Prostate gland (tissue), 2 donors: ENCODE measurements around the gene BANP. TPM values are rescaled to one million over a fixed set of nuclear protein-coding genes. Genes with fewer than 3 reads are reported as not detected.

Experiments used
- DNase-seq: peaks from one replicate; pipeline ENCODE4 v3.0.0-alpha.2; 2019; ENCODE audit warnings: low spot score
- H3K27ac ChIP-seq, 2 donors: fragments of 200-600 bp; sonication (generic); 2 replicates each; pipeline ENCODE4 v1.5.1; 2017 to 2019
- H3K27me3 ChIP-seq: fragments of 200-600 bp; sonication (generic); replicated peaks from 2 replicates; pipeline ENCODE4 v1.5.1; 2019; ENCODE audit not compliant: insufficient read depth
- H3K36me3 ChIP-seq, 2 donors: fragments of 200-600 bp; sonication (generic); 1 replicate in 1 of 2; 2 replicates in 1 of 2; pipeline versions ENCODE4 v1.5.1 to v1.8.1; 2017 to 2019
- H3K4me1 ChIP-seq: fragments of 200-600 bp; sonication (generic); replicated peaks from 2 replicates; pipeline ENCODE4 v1.5.1; 2019
- H3K4me3 ChIP-seq, 2 donors: fragments of 200-600 bp; sonication (generic); 2 replicates each; pipeline ENCODE4 v1.5.1; 2017 to 2019
- H3K9me3 ChIP-seq: fragments of 200-600 bp; sonication (generic); 2 replicates; pipeline ENCODE4 v1.5.1; 2017
- CTCF ChIP-seq, 4 experiments: fragments of 200-600 bp in 2 of 4; fragments of 450-650 bp in 2 of 4; sonication (generic) in 2 of 4; IDR thresholded peaks; 1 replicate in 3 of 4; 2 replicates in 1 of 4; pipeline ENCODE4 v1.5.1; 2016 to 2019; ENCODE audit warnings: antibody characterized with exemption in 4 of 4, mild to moderate bottlenecking in 2 of 4, moderate library complexity in 2 of 4
- POLR2A ChIP-seq: fragments of 450-650 bp; IDR thresholded peaks from one replicate; pipeline ENCODE4 v1.6.1; 2016; ENCODE audit warnings: antibody characterized with exemption, mild to moderate bottlenecking
- POLR2AphosphoS5 ChIP-seq: sonication (generic); formaldehyde crosslinking; IDR thresholded peaks from one replicate; pipeline ENCODE4 v1.6.1; 2017; ENCODE audit warnings: antibody characterized with exemption
- WGBS: methylation state at CpG from one replicate; pipeline ENCODE4 v1.1.5; 2018; 5-methylcytosine and 5-hydroxymethylcytosine counted together
- intact Hi-C: fragments of 100-400 bp; cut with DNase I; formaldehyde crosslinking; loops from one replicate; pipeline ENCODE4 v1.14.2; 2022
- total RNA-seq, 2 donors: library from RNA; depleted of rRNA; stranded (reverse); fragments of >200 nt; gene quantifications; one replicate each; pipeline ENCODE4 v1.1.0, GENCODE V29; 2016

BANP gene
- total RNA-seq, 2 donors from 2014 or later = 32.2 to 47.3 TPM

DNA sequence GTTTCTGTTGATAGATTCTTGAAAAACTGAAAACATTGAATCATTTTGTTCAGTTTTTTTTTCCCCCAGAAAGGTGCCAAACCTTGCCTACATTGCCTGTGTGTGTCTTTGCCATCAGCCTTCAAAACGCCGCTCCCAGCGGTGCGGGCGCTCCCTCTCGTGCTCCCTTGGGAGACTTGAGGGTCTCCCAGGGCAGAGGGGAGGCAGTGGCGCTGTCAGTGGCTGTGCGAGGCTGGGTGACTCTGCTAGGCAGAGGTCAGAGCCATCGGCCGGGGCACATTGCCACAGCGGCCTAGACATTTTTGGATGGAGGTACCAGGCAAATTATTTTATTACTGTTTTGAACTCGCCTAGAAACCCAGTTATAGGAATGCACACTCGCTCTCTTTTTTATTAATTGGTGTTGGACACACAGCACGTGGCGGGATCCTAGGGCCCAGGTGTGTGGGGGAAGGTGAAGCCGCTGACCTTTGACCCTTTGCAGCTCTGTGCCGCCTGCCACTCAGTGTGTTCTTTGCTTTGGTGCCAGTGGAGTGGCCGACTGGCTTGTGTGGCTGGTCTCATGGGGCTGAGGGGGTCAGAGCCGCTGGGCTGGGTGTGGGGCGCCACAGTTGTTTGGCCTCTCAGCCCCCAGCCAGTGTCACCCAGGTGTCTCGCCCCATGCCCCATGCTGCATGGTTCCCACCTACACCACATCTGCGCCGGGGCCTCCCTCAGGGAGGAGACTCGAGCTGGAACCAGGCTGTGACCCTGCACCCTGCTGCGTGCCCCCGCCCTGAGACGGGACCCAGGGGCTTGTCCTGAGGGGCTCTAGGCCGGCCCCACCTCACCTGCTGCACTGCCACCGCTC is 115.7 kb downstream of the BANP start:
- Histone ChIP-seq H3K4me3 (no peak overlapping the region), H3K36me3 (peaks cover 0 to 4% of the 10 kb centered on the region in 2 donors), H3K27ac (no peak overlapping the region), H3K4me1 (no peaks in the 10 kb centered on the region), H3K9me3 (no peaks in the 10 kb centered on the region), H3K27me3 (no peaks in the 10 kb centered on the region)
- no peak for TF ChIP-seq POLR2AphosphoS5
- TF ChIP-seq POLR2A = no peak
- no peak for TF ChIP-seq CTCF (IDR thresholded peaks at IDR 0.05)
- 94% methylated on average over 25 of the region's 29 CpGs for WGBS
- no peak for DNase-seq
- intact Hi-C loops = loop anchor here (10.0 kb wide), 1 partner anchor 82 kb away; no protein-coding TSS in a partner anchor

DNA sequence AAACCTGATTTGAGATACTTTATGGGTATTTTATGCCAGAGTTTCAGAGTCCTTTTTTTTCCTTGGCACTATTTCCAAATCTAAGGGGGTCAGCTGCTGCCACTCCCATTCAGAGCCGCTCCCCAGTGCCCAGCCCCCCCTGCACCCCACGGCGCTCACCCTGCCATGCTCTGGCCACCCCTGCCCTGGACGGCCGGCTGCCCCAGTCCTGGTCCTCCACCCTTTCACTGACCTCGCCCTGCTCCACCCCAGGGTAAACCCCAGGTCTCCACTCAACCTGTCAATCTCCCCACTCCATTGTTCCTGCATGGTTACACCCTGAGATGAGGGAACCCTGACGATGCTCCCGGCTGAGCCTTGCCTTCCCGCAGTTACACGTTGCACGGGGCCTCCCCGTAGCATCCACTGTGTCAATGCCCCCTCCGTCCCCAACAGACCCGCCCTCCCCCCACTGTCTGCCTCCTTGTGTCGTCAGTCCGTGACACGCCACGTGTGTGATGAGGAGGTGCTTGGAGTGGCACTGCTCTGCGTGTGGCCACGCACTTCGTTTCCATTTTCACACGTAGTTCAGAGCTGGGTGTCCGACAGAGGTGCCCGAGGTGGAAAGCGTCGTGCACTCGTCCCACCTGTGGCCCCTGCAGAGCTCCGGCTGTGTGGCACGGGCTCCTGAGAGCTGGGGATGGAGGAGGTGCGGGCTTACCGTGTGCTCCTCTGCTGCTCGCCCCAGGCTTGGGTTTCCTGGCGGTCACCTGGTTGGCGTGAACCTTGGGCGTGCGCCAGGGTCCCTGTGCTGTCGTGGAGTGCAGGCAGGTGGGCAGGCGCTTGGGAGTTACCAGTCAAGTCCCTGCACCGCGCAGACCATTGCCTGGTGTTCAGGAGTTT is 116.5 kb downstream of the BANP start:
- H3K36me3 ChIP-seq = peaks cover 0 to 4% of the 10 kb centered on the region in 2 donors
- TF ChIP-seq CTCF (IDR thresholded peaks at IDR 0.05) = no peak
- no peak for TF ChIP-seq POLR2A
- no peak for TF ChIP-seq POLR2AphosphoS5
- no peak overlapping the region for H3K4me3 ChIP-seq
- no peak overlapping the region for H3K27ac ChIP-seq
- WGBS = 93% methylated on average over 40 of the region's 40 CpGs
- intact Hi-C loops = loop anchor here (10.0 kb wide), 1 partner anchor 83 kb away; no protein-coding TSS in a partner anchor
- no peaks in the 10 kb centered on the region for H3K9me3 ChIP-seq
- no peaks in the 10 kb centered on the region for H3K4me1 ChIP-seq
- DNase-seq = no peak
- no peaks in the 10 kb centered on the region for H3K27me3 ChIP-seq

GRCh38 chr16:88068476-88069396 is 117.5 kb downstream of the BANP start:
- TF ChIP-seq POLR2A = no peak
- Histone ChIP-seq H3K27me3 (no peaks in the 10 kb centered on the region), H3K4me3 (no peak overlapping the region), H3K9me3 (no peaks in the 10 kb centered on the region), H3K36me3 (peaks cover 0 to 4% of the 10 kb centered on the region in 2 donors), H3K27ac (no peak overlapping the region), H3K4me1 (no peaks in the 10 kb centered on the region)
- intact Hi-C loops = loop anchor here (10.0 kb wide), 1 partner anchor 84 kb away; no protein-coding TSS in a partner anchor
- WGBS = 92% methylated on average over 27 of the region's 27 CpGs
- DNase-seq = no peak

DNA sequence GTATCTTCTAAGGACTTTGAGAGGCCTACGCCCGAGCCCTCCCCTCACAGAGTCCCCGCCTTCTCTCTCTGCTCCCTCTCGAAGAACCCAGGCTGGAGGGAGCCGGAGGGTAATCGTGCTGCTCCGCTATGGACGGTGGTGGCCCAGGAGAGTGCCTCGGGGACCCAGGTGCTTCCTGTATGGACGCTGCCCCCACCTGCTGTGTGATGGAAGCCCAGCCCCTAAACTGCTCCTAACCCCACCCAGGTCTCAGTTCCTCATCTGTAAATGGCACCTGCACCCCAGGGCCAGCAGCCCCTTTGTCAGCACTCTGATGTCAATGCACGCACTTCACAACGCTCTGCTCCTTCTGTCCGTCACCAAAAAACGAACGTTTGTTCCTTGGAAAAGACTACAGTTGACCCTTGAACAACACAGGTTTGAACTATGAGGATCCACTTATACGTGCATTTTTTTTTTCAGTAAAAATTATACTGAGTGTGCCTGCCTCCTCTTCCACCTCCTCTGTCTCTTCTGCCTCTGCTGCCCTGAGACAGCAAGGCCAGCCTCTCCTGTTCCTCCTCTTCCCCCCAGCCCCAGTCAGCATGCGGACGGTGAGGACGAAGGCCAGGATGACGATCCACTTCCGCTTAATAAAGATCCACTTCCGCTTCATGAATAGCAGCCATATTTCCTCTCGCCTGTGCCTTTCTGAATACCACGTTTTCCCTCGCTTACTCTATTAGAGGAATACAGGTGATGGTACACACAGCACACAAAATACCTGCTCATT is 118.3 kb downstream of the BANP start:
- no peak for DNase-seq
- intact Hi-C loops = loop anchor here (10.0 kb wide), 1 partner anchor 85 kb away; no protein-coding TSS in a partner anchor
- Histone ChIP-seq H3K4me1 (no peaks in the 10 kb centered on the region), H3K27me3 (no peaks in the 10 kb centered on the region), H3K4me3 (no peak overlapping the region), H3K36me3 (peaks cover 0 to 4% of the 10 kb centered on the region in 2 donors), H3K27ac (no peak overlapping the region), H3K9me3 (no peaks in the 10 kb centered on the region)
- TF ChIP-seq POLR2AphosphoS5 (no peak), POLR2A (no peak), CTCF (IDR thresholded peaks at IDR 0.05) (no peak)
- 89% methylated on average over 25 of the region's 25 CpGs for WGBS
